NCI-H1105 (cell line): ENCODE data around the gene ITK.
"Not testable (repeated sequence)": the region's sequence is repeated elsewhere in the genome, so short reads cannot be mapped to it uniquely, and the experiment has no call there.

Experiments
- DNase-seq: peaks from one replicate; lab custom pipeline; 2025; lab: John Stamatoyannopoulos, UW

The ITK gene

DNA sequence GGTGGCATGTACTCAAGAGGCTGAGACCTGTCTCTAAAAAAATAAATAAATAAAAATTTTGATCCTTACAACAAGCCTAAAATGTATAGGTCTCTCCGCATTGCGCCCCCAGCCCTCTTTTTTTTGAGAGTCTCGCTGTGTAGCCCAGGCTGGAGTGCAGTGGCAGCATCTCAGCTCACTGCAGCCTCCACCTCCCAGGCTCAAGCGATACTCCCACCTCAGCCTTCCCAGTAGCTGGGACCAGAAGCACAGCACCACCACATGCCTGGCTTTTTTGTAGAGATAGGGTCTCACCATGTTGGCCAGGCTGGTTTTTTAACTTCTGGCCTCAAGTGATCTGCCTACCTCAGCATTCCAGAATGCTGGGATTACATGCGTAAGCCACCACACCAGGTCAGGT lies 12.4 kb upstream of the ITK start:
- DNase-seq, result no peak

- no peak for DNase-seq
Measured at GRCh38 chr5:157172403-157172802, 8.2 kb upstream of the ITK start.

DNA sequence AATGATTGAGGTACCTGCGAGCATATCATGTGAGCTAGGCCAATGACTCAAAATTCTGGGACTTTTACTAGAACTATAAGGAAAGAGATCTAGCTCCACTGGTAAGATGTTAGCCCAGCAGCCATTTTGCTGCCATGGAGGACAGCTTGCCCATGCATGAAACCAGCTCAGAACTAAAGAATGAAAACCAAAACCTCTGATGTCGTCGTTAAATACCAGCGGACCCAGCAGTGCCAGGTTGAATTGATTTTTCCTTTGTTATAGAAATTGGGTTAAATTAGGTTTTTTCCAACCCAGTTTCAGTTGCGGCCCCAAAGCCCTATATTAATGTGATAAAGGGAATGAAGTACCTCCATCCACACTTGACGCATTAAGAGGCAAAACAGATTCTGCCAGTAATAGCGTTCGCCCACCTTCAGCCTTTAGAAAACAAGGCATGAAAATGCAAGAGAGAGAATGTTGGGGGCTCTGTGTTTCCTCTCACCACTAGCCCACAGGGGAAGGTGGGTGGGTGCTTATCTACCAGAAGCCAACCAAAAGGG lies 5.5 kb upstream of the ITK start:
- DNase-seq, result no peak

GRCh38 chr5:157177953-157178352 lies 2.7 kb upstream of the ITK start:
- DNase-seq, result no peak

DNA sequence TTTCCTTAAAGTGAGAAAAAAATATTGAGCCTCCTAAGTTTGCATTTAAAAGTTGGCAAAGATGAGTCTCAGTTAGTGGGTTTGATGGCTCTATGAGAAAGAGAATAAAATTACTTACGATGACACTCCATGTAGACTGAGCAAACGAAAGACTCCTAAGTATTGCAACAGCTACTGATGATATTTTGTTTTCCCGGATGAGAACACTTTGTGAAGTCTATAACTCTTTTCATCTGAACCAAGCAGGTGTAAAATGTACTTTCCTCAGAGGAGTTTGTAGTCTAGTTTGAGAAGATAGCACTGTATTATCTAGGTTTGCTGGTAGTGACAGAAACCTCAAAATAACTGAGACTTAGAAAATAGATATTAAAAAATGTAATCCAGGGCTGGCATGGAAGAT lies 1.7 kb upstream of the ITK start:
- DNase-seq, result no peak

DNA sequence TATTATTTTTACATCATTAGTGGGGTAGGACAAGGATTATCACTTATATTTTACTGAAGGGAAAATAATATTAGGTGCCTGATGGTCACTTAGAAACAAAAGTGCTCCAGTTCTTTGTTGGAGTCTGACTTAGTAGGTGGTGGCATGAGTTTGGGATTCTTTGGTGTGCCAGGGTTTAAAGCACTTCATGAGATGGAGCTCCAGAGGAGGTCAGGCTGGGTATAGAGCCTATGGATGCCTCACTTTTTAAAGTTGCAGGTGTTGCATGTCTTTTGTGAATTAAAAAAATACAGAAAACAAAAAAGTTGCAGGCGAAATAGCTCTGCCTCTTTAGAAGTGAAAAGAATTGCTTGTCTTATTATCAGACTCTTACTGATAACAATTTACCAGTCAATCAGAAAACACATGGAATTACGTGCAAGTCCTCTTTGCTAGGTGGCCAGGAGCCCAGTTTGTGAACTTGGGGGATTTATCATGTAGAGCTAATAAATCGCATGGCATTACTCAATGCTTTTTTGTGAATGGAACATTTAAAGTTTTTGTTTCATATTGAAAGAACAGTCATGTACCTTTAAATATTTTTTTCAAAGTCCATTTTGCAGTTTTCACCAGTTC lies 1.6 kb downstream of the ITK start:
- no peak for DNase-seq

- no peak for DNase-seq
Measured at GRCh38 chr5:157184117-157184670, 3.6 kb downstream of the ITK start.

DNA sequence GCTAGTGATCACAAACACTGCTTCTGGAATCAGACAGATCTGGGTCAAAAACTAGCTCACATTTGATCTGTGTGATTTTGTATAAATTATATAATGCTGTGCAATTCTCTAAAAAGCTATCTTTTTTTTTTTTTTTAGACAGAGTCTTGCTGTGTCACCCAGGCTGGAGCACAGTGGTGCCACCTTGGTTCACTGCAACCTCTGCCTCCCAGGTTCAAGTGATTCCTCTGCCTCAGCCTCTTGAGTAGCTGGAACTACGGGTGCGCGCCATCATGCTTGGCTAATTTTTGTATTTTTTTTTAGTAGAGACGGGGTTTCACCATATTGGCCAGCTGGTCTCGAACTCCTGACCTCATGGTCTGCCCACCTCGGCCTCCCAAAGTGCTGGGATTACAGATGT lies 4.5 kb downstream of the ITK start:
- not testable (repeated sequence) for DNase-seq

GRCh38 chr5:157186309-157187045 lies 5.8 kb downstream of the ITK start:
- no peak for DNase-seq

- DNase-seq, result no peak
Measured at GRCh38 chr5:157187046-157187754, 6.6 kb downstream of the ITK start.

DNA sequence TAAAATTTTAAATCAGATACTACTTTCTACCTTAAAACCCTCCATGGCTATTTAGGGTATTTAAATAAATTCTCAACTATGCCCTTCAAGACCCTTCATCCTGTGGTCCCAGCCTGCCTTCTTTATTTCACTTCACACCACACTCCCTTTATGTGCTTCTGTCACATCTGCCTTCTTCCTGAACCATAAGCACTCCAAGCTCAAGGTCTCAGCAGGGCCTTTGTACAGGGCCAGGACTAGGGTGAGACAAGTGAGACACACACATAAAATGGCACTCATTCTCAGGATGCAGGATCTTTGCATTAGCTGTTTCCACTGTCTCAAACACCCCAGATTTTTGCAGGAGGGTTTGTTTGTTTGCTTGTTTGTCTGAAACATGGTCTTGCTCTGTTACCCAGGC lies 7.6 kb downstream of the ITK start:
- no peak for DNase-seq

- DNase-seq, result no peak
Measured at GRCh38 chr5:157189223-157189622, 8.6 kb downstream of the ITK start.

- DNase-seq, result no peak
Measured at GRCh38 chr5:157193699-157194424, 13.2 kb downstream of the ITK start.

GRCh38 chr5:157196045-157196444 lies 15.4 kb downstream of the ITK start:
- no peak for DNase-seq

GRCh38 chr5:157197086-157197485 lies 16.4 kb downstream of the ITK start:
- no peak for DNase-seq

GRCh38 chr5:157198277-157198986 lies 17.8 kb downstream of the ITK start:
- DNase-seq, result no peak

DNA sequence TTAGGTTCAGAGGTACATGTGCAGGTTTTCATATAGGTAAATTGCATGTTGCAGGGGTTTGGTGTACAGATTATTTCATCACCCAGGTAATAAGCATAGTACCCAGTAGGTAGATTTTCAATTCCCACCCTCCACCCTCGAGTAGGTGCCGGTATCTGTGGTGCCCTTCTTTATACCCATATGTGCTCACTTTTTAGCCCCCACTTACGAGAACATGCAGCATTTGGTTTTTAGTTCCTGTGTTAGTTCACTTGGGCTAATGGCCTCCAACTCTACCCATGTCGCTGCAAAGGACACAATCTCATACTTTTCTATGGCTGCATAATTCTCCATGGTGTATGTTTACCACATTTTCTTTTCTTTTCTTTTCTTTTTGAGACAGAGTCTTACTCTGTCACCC lies 21.2 kb downstream of the ITK start:
- no peak for DNase-seq

DNA sequence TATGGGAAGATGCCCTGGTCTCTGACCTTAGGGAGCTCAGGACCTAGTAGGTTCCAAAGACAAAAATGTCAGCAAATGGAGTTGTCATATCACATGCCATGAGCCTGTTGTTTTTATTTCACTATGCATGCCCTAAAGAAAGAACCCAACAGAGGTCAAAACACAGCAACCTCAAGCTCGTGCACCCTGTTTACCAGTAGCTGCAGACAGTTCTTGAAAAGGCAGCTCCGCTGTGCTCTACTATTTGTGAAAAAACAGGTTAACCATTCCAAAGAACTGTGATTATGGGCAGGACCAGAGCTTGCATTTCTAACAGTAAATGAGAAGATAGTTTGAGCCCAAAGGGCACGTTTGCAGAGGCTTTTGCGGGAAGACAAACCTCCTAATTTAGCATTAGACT lies 22.8 kb downstream of the ITK start:
- DNase-seq, result no peak

- no peak for DNase-seq
Measured at GRCh38 chr5:157204765-157205164, 24.1 kb downstream of the ITK start.

GRCh38 chr5:157205708-157206107 lies 25.1 kb downstream of the ITK start:
- DNase-seq, result no peak

- not testable (repeated sequence) for DNase-seq
Measured at GRCh38 chr5:157210652-157211051, 30.0 kb downstream of the ITK start.
